GM19193 (cell line): ENCODE measurements around the gene NTPCR.

Experiments
- POLR2A ChIP-seq: IDR thresholded peaks from 4 replicates; pipeline ENCODE4 v1.6.1; 2011; ENCODE audit not compliant: insufficient read depth, insufficient read length; ENCODE audit errors: extremely low read depth

NTPCR gene

GRCh38 chr1:232943679-232944252 is 6.6 kb upstream of the NTPCR start:
- no peak for TF ChIP-seq POLR2A

GRCh38 chr1:232944347-232944746 is 6.1 kb upstream of the NTPCR start:
- no peak for TF ChIP-seq POLR2A

- TF ChIP-seq POLR2A, result no peak
These were observed 695 bp upstream of the NTPCR start for GRCh38 chr1:232949636-232950196.

- TF ChIP-seq POLR2A, result no peak
These were observed 769 bp downstream of the NTPCR start for GRCh38 chr1:232951180-232951579.

GRCh38 chr1:232951605-232952004 is 1.2 kb downstream of the NTPCR start:
- TF ChIP-seq POLR2A, result no peak

GRCh38 chr1:232952514-232953499 is 2.4 kb downstream of the NTPCR start:
- no peak for TF ChIP-seq POLR2A

- no peak for TF ChIP-seq POLR2A
These were observed 4.4 kb downstream of the NTPCR start for GRCh38 chr1:232954594-232955365.

GRCh38 chr1:232956081-232956480 is 5.7 kb downstream of the NTPCR start:
- TF ChIP-seq POLR2A, result no peak

- no peak for TF ChIP-seq POLR2A
These were observed 7.7 kb downstream of the NTPCR start for GRCh38 chr1:232958067-232958466.

- TF ChIP-seq POLR2A, result no peak
These were observed 12.6 kb downstream of the NTPCR start for GRCh38 chr1:232962761-232963745.

- TF ChIP-seq POLR2A, result no peak
These were observed 14.2 kb downstream of the NTPCR start for GRCh38 chr1:232964601-232965000.

GRCh38 chr1:232965124-232965911 is 14.9 kb downstream of the NTPCR start:
- TF ChIP-seq POLR2A, result no peak

GRCh38 chr1:232965912-232966217 is 15.5 kb downstream of the NTPCR start:
- no peak for TF ChIP-seq POLR2A
